OCI-LY3 (cell line): ENCODE results near the gene RTL5.
"Not testable (repeated sequence)": the region's sequence is repeated elsewhere in the genome, so short reads cannot be mapped to it uniquely, and the experiment has no call there.

Experiments
- H2AFZ ChIP-seq: fragments of 200-600, 300-600 bp; shearing (Covaris generic); 2 replicates; pipeline ENCODE4 v1.6.0; 2014; ENCODE audit warnings: antibody characterized with exemption, low read depth, low read length
- H3K27ac ChIP-seq: fragments of 200-600, 300-600 bp; sonication (generic); 2 replicates; pipeline ENCODE4 v1.5.1; 2014; ENCODE audit warnings: mild to moderate bottlenecking, low read length, moderate library complexity, mixed read lengths
- H3K27me3 ChIP-seq: fragments of 200-600, 300-600 bp; sonication (generic); 2 replicates; pipeline ENCODE4 v1.6.1; 2014; ENCODE audit warnings: low read depth, low read length, mixed read lengths
- H3K36me3 ChIP-seq: fragments of 200-600, 300-600 bp; sonication (generic); replicated peaks from 2 replicates; pipeline ENCODE3; 2014; ENCODE audit warnings: low read depth, low read length, mixed read lengths
- H3K4me1 ChIP-seq: fragments of 300-600, 200-600 bp; sonication (generic); 2 replicates; pipeline ENCODE4 v1.6.1; 2014; ENCODE audit warnings: low read length, mixed read lengths
- H3K4me2 ChIP-seq: fragments of 200-600, 300-600 bp; sonication (generic); 2 replicates; pipeline ENCODE4 v1.6.1; 2014; ENCODE audit warnings: low read length, mixed read lengths
- H3K4me3 ChIP-seq: fragments of 300-600, 200-600 bp; sonication (generic); 2 replicates; pipeline ENCODE4 v1.5.1; 2014; ENCODE audit warnings: antibody characterized with exemption, mild to moderate bottlenecking, low read length, moderate library complexity
- H3K79me2 ChIP-seq: fragments of 300-600, 200-600 bp; shearing (Covaris generic); 2 replicates; pipeline ENCODE4 v1.6.1; 2014; ENCODE audit warnings: mild to moderate bottlenecking, low read length, mixed read lengths
- H3K9ac ChIP-seq: fragments of 300-600, 200-600 bp; shearing (Covaris generic); 2 replicates; pipeline ENCODE4 v1.6.0; 2014; ENCODE audit warnings: mild to moderate bottlenecking, low read length, moderate library complexity
- H3K9me3 ChIP-seq: fragments of 200-600, 300-600 bp; shearing (Covaris generic); 2 replicates; pipeline ENCODE4 v1.6.1; 2014; ENCODE audit warnings: low read length, mixed read lengths; ENCODE audit not compliant: insufficient read depth
- H4K20me1 ChIP-seq: fragments of 200-600, 300-600 bp; sonication (generic); 2 replicates; pipeline ENCODE4 v1.6.1; 2016; ENCODE audit warnings: low read length, mixed read lengths; ENCODE audit not compliant: insufficient read depth
- EZH2phosphoT487 ChIP-seq: fragments of 200-600 bp; shearing (Covaris generic); IDR thresholded peaks from 2 replicates; pipeline ENCODE4 v1.6.1; 2018; ENCODE audit warnings: antibody characterized with exemption, mixed run types, low read depth
- TF ChIP-seq, protein P1 (sequence below): fragments of 200-600, 300-600 bp; sonication (generic); IDR thresholded peaks from 2 replicates; pipeline ENCODE4 v1.5.1; 2014; ENCODE audit warnings: antibody characterized with exemption, low read length, low read depth

The RTL5 gene

DNA sequence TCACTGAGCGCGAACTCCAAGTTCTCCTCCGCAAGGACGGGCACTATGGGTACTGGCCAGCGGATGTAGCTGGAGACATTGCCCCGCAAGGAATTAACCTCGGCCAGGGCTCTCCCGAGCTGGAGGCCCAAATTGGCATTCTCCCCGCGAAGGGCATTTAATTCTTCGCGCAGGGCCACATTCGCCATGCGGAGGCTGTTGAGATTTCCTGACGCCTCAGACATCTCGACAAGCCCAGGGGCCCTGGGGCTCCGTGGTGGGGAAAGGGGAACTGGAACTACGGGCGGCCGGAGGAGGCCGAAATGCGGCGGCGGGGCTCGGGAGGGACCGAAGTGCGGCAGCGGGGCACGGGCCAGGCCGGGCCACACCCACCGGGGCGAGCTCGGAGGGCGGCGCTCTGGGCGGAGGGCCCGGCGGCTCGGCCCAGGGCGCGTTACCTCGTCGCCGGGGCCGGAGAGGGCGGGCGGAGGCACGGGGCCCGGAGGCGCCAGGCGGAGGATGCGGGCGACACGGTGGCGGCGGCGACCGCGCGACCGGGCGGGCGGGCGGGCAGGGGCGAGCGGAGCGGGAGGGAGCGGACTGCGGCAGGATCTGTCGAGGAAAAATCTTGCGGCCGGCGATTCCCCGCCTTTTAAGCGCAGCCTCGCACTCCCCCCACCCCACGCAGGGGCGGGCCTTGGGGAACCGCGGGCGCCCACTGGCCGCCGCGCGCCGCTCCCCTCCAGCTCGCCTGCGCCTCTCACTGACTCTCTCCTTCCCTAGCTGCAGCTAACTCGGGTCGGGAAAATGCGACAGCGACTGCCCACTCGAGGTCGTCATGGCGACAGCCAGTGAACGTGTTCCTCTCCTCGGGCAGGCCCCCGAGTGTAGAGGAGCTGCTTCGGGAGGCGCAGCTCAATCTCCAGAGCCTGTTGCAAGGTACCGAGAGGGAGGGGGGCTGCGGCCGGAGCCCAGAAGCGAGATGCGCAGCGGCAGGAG lies at the start of gene RTL5:
Gene RTL5 (minus strand): TSS at position 599 of the 978 bp plus-strand sequence.
- H3K9ac ChIP-seq: no peak within 1 kb of the TSS
- no peaks in the 10 kb centered on the region for H3K9me3 ChIP-seq
- no peak within 1 kb of the TSS for H3K4me2 ChIP-seq
- H3K79me2 ChIP-seq: no peaks in the 10 kb centered on the region
- no peak within 1 kb of the TSS for H2AFZ ChIP-seq
- H3K4me3 ChIP-seq: no peak within 1 kb of the TSS
- no peak within 1 kb of the TSS for H3K27ac ChIP-seq
- peaks cover 3% of the 10 kb centered on the region; the same call in 1 of the 2 replicates for H3K4me1 ChIP-seq
- H3K36me3 ChIP-seq: no peaks in the 10 kb centered on the region
- H3K27me3 ChIP-seq: peaks cover 11% of the 10 kb centered on the region
- no peak for TF ChIP-seq EZH2phosphoT487
- TF ChIP-seq, protein P1, sequence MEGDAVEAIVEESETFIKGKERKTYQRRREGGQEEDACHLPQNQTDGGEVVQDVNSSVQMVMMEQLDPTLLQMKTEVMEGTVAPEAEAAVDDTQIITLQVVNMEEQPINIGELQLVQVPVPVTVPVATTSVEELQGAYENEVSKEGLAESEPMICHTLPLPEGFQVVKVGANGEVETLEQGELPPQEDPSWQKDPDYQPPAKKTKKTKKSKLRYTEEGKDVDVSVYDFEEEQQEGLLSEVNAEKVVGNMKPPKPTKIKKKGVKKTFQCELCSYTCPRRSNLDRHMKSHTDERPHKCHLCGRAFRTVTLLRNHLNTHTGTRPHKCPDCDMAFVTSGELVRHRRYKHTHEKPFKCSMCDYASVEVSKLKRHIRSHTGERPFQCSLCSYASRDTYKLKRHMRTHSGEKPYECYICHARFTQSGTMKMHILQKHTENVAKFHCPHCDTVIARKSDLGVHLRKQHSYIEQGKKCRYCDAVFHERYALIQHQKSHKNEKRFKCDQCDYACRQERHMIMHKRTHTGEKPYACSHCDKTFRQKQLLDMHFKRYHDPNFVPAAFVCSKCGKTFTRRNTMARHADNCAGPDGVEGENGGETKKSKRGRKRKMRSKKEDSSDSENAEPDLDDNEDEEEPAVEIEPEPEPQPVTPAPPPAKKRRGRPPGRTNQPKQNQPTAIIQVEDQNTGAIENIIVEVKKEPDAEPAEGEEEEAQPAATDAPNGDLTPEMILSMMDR: no peak
- no peaks in the 10 kb centered on the region for H4K20me1 ChIP-seq

DNA sequence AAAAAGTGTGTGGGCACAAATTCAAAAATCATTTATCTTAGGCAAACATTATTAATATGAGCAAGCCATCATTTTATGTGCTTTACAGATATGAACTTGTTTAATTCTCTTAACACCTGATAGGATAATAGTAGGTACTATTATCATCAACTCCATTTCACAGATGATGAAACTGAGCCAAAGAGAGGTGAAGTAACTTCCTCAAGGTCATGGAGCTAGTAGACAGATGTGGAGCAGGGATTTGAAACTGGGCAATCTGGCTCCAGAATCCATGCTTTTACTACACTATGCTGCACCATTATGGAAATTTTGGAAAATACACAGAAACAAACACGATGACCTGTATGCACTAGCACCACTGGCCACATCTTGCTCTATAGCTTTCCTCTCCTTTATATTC lies 48.8 kb upstream of the RTL5 start:
- H2AFZ ChIP-seq: peak overlapping the region; percentile 96
- peak overlapping the region; percentile 95 for H3K4me3 ChIP-seq
- no peaks in the 10 kb centered on the region for H3K36me3 ChIP-seq
- H3K9me3 ChIP-seq: no peaks in the 10 kb centered on the region
- peaks cover 19% of the 10 kb centered on the region for H3K79me2 ChIP-seq
- H3K27ac ChIP-seq: peak overlapping the region; percentile 81
- peak overlapping the region; percentile 94 for H3K9ac ChIP-seq
- H3K27me3 ChIP-seq: no peaks in the 10 kb centered on the region
- H4K20me1 ChIP-seq: no peaks in the 10 kb centered on the region
- TF ChIP-seq EZH2phosphoT487: no peak
- TF ChIP-seq, protein P1: no peak
- H3K4me2 ChIP-seq: peak overlapping the region; percentile 91
- H3K4me1 ChIP-seq: peaks cover 14% of the 10 kb centered on the region

DNA sequence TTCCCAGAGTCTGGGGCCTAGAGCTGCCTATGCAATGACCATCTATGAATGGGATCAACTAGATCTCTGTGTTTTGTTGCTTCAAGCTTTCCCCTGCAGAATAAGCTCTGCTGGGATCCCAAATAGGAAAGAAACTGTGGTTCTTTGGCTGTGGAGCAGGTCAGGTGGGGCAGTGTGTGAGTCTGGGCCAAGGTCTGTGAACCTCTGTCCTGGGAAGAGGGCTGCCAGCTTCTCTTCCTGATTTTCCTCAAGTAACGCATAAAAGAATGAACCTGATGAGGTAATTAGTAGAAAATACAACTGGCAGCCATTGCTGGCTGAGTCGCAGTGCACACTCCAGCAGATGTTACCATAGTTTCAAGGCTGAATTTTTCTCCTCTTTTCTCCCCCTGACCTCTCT lies 45.3 kb upstream of the RTL5 start:
- no peak for TF ChIP-seq EZH2phosphoT487
- TF ChIP-seq, protein P1: no peak
- no peaks in the 10 kb centered on the region for H3K27me3 ChIP-seq
- H3K9ac ChIP-seq: no peak overlapping the region
- no peak overlapping the region for H3K4me3 ChIP-seq
- H3K4me2 ChIP-seq: no peak overlapping the region
- H3K36me3 ChIP-seq: no peaks in the 10 kb centered on the region
- no peaks in the 10 kb centered on the region for H4K20me1 ChIP-seq
- H3K9me3 ChIP-seq: no peaks in the 10 kb centered on the region
- no peak overlapping the region for H2AFZ ChIP-seq
- H3K4me1 ChIP-seq: peaks cover 6% of the 10 kb centered on the region; the same call in 1 of the 2 replicates
- H3K79me2 ChIP-seq: peaks cover 4% of the 10 kb centered on the region
- no peak overlapping the region for H3K27ac ChIP-seq

DNA sequence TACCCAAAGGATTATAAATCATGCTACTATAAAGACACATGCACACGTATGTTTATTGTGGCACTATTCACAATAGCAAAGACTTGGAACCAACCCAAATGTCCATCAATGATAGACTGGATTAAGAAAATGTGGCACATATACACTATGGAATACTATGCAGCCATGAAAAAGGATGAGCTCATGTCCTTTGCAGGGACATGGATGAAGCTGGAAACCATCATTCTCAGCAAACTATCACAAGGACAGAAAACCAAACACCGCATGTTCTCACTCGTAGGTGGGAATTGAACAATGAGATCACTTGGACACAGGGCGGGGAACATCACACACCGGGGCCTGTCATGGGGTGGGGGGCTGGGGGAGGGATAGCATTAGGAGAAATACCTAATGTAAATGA lies 44.6 kb upstream of the RTL5 start:
- H2AFZ ChIP-seq, H3K4me2 ChIP-seq, H3K4me3 ChIP-seq, H3K79me2 ChIP-seq, H3K9ac ChIP-seq, H3K4me1 ChIP-seq, H3K27me3 ChIP-seq, H3K27ac ChIP-seq, H3K36me3 ChIP-seq, H3K9me3 ChIP-seq, H4K20me1 ChIP-seq: not testable (repeated sequence)
